ENCODE measurements around the gene CADM1.

The CADM1 gene

DNA sequence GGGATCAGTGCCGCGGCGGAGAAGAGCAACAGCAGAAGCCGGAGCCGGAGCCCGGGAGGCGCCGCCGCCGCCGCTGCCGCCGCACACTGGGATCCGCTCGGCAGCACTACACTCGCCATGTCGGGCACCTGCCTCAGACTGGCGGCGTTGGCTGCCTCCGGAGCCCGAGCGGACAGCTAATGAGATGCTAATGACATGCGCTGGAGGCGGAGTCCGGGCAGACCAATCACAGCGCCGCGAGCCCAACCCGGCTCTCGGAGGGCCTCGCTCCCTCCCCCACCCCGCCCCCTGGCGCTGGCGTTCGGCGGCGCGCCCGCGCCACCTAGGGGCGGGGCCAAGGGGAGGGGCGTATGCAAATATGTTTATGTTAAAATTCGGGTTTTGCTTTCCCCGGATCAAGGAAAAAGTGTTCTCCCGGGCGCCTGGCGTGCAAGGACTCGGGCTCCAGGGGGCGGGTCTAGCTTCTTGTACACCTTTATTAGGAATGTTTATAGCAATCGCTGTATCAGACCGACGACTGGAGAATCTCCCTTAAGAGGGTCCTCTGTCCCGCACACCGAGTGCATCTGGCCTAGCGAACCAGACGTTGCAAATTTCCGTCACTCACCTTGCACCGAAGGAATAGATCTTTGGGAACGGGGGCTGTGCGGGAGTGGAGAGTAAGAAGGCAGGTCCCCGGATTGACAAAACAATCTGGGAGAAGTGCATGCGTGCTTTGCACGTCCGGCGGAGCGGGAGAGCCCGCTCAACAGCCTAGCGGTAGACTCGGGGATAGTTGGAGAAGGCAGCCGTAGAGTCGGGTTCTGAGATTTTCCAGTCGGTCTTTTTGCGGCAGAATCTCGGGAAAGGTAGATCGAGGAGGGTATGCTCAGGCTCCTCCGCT, at the start of gene CADM1:
TSS of gene CADM1 (minus strand) at position 140 of the 883 bp plus-strand sequence.
- DNase-seq = peak; percentile 97

DNA sequence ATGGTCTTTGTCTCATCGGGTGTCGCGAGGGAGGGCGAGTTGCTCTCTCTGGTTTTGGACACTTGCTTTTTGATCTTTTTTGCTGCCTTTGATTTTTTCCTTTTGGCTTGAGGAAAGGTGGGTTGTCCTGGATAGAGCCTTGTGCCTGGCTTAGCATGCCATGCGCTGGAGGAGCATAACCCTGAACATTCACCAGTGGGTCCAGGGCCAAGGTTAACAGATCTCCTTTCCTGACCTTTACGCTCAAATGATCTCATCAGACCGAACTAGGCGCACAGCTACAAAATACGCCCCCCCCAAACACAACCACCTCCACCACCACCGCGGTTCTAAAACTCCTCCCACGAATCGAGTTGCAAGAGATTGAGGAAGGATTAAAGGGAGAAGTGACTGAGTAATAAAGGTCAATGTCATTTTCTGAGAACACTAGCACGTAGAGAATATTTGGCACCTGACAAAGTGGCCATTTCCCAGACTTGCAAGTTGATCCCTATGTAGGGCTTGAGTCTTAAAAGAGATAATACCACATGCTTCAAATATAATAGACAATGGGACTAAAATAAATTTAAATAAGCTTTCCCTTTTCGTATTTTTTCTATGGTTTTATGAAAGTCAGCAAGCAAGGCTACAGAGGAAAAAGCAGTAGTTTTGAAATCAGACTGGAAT, 48.7 kb upstream of the CADM1 start:
- DNase-seq = no peak

DNA sequence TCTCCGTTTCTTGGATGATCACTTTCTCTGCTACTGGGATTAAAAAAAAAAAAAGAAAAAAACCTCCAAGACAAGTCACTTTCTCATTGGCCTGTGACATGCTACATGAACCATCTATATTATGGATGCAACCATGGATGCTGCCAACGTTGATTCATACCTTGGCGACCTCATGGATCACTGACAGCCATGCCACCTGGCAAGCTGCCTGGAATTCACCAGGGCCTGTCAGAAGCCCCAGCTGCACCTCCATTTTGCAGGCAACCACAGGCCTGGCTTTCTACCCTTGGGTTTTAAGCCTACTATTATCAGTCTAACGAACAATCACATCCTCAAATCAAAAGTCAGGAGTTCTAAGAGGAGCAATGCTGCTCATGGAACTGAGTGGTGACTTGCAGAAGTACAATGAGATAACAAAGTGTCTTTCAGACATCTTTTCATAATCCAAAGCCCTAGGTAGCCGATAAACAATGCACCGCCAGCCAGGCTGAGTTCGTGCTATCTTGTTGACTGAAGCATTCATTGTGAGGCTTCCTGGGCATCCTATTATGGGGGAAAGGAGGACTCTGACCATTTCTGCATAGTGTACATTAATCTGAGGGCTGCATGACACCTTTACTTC, 48.0 kb upstream of the CADM1 start:
- peak; percentile 17 for DNase-seq

DNA sequence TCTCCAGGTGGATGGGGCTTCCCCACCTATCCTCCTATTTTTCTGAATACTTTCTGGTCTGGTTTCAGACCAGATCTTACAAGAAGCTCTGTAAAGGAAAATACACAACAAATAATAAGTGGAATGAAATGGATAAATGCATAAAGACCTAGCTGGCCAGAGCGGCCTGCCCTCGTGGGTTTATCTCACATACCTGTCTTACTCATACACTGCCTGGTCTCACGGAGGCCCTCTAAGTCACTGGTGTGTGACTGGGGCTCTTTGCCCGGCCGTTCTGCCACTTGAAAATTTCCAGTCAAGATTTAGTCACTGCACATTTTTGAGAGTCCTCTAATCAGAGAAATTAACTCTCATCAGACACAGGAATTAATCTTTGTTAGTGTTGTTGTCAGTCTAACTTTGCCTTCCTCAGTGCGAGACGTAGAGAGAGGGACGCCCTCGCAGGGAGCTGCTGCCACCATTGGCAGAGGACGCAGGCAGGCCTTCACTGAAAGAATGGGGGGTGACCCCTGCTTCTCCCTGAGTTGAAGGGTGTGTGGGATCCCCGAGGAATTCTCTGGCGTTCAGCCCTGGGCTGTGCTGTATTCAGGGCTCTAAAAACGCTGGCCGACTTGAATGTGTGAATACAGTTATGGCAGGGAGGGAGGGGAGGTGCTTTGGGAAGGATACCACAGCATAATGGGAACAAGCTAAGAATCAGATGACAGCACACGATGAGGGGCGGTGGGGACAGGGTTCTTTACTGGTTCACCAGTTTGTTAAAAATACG, 46.3 kb upstream of the CADM1 start:
- DNase-seq = no peak

DNA sequence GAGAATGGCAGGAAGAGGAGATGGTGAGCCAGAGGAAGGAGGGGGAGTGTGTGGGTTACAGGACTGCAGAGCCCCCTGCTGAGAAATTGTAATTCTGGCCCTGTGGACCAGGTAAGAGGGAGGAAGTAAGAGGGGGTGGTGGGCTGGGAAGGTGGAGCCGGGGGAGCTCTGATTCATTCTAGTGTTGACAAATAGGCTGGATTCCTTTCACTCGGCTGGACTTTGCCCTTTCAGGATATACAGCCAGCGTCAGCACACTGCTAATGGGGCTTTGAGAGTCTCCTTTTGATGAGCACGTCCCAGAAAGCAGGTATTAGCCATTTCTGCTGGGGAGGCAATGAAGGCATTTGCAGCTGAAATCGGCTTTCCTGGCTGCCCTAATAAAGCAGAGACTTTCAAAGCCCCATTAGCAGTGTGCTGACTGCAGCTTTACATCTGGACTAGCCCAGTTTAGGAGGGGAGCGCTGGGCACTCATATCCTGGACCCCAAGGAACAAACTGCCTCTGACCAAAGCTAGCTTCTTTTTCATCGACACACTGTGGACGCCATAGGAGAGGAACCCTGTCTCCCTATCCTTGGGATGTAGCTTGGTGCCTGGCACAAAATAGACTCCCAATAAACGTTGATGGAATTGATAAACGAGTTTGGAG, 44.8 kb upstream of the CADM1 start:
- no peak for DNase-seq

DNA sequence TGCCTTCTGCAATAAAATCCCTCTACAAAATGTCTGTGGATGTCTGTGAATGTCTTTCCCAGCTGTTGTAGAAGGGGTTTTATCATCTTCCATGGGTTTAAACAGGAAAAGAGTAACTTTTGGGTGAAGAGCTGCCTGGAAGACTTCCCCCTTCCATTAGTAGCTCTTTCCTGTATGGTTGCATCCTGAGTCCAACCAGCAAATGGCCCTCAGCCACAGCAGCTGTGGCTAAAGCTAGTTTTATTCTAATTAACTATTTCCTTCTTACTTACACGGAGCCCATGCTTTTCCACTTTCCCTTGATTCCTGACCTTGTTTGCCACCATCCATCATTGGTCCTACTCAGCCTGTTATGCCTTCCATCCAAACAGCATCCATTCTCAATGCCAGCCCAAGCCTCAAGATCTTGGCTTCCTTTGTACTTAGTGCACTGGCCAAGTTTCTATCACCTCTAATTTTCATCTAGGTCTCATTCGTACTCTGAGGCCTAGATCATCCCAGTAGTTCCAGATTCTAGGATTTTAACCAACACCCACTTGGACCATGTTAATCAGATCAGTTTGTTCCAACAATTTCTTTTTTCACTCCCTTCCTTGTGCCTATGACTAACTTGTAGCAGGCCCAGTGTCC, 41.5 kb upstream of the CADM1 start:
- DNase-seq = no peak

DNA sequence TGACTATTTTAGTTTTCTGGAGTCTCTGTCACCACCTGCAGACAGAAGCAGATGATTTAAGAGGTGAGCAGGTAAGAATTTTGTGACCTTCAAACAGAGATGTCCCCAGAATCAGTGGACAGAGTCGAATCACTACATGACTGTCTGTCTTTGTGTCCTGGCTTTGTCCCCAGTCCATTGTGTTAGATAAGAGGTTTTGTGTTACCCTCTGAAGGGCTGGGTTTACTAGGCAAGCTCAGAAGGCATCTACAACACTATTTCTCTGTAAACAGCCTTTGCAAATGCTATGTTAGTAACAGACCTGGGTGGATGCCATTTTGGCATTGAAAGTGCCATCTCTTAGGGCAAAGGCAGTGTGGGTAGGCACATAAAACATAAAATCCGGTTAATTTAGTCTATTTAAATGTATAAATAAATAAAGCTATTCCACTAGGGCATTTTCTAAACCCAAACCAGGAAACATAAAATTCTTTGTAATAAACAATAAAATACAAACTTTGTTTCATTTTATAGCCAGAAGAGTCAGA, 40.3 kb upstream of the CADM1 start:
- peak; percentile 80 for DNase-seq

DNA sequence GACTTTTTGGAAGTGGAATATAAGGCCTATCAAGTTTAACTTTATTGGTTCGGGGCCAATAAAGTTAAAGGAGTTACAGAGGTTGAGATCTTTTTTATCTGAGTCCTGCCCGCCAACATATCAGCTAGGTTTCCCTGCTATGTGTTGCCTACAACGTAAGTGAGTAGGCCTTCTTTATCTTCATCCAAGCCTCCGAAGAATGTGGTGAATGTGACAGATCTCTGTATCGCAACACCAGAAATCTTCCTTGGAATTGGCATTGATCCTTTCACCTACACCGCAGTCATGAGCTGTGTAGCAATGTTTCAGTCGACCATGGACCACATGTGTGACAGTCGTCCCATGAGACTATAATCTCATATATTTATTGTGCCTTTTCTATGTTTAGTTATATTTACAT, 37.3 kb upstream of the CADM1 start:
- no peak for DNase-seq

DNA sequence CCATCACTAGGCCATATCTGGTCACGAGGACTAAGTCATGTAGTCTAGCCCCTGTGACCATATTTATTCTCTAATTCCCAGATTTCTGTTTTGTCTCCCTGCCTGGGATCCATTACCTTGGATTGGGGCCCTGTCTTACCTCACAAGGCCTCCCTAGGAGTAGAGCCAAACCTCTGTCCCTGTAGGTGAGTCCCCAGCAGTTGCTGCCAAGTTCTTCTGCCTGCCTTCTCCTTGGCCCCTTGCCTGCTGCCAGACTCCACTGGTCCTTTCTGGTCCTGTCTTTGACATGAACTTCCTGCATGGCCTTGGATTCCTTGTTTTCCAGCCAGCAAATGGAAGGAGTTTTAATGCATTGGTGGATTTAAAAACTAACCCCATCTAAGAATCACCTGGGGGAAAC, 35.6 kb upstream of the CADM1 start:
- DNase-seq = peak; percentile 18

DNA sequence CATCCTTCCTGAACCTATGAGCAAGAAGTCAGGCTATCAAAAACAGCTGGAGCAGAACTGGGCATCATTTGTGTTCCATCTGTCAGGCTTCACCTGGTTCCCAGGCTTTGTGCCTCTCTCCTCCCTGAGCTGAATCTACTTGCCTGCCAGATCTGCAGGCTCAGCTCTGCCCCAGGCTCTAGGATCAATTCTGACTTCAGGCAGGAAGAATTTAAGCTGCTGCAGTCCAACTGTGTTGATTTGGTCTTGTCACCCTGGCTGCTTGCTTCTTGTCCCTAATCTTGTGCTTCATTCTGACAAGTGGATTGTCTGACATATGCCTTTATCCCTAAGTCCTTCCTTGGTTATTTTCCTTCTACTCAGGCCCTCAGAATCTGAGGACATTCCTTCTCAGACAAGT, 31.6 kb upstream of the CADM1 start:
- DNase-seq = no peak

DNA sequence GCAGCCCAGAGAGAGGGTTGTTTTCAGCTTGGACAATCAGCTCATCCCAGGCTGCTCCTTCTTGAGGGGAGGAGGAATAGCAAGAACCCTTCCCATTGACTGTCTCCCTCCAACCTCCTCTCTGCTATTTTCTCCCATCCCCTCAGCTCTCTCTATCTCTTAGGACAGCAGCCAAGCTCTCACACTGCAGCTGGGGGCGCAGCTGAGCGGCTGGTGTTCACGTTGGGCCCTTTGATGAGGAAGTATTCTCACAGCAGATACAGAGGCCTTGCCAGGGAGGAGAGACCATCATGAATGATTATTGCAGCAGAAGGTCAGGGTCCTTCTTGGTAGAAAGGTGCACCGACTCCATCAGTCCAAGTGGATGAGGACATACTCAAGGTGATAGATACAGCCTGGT, 26.5 kb upstream of the CADM1 start:
- DNase-seq = no peak

DNA sequence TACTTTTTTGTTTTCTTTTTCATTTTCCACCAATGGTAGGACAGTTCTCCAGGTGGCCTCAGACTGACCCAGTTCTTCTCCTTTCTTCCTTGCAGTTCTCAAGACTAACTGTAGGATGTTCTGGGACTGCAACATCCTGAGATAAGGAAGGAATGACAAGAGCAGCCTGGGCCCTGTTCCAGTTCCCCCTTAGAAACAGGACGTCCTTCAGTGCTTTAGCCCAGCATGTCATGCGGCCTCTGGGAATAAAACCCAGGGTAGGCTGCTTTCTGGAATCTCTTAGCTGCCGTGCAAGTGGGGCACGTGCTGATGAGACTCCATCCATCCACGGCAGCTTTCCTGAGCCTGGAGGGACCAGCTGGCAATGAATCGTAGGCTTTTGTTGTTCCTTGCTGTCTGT, 24.0 kb upstream of the CADM1 start:
- DNase-seq = no peak

DNA sequence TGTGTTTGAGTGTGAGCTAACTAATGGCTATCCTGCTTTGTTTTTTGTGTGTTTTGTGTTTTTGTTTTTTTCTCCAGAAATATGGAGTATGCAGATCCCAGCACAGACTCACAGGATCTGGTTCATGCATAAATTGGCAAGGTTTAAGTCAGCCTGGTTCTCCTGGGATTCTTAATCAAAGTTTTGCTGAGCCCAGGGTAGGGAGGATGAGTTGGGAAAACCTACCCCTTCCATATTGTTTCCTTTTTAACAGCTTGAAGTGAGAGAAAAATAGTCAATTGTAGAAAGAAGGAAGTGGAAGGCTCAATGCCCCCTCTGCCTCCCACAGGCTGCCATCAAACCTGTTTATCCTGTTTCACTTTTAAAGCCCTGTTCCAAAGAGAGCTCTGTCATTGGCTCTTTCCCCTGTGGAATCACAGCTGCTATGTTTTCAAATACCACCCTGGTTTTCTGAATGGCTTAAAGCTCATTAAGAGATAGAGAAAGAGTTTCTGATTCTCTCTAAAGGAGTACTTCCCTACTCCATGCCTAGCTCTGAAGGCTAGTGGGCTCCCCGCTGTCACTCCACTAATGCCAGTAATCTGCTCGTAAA, 23.4 kb upstream of the CADM1 start:
- peak; percentile 54 for DNase-seq

DNA sequence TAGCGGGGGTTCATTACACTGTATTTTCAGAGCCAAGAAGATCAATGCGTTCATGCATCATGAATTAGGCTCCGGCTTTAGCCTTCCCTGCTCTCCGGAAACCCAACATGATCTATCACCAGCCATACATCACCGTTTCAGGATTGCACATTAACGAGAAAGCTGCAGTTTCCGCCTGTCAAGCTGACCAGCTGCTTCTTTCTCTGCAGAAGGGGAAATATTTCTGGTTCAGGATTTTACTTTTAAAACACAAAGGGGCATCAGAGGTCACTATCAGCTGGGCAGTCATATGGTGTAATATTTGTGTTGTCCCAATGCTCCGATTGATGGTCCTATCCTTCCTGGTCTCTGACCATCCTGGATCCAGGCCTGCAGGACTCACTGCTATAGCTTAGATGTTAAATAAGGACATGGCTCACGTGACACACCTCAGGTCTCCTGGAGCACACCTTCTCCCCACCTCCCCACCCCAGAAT, 21.4 kb upstream of the CADM1 start:
- no peak for DNase-seq

DNA sequence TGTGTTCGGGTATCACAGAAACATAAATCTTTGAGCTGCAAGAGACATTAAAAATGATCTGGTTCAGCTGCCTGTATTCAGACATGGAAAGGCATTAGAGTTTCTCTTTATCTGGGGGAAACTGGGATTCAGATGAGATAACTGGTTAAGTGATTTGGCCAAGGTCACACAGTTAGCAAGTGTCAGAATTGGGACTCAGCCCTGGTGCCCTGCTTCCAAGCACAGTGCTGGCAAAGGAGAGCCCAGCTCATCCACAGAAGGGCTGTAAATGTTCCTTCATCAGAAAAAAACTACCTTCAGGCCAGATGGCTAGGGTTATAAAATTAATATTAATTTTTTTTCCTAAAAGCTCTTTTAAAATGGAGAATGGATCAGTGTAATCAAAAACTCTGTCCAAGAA, 20.4 kb upstream of the CADM1 start:
- DNase-seq = no peak

DNA sequence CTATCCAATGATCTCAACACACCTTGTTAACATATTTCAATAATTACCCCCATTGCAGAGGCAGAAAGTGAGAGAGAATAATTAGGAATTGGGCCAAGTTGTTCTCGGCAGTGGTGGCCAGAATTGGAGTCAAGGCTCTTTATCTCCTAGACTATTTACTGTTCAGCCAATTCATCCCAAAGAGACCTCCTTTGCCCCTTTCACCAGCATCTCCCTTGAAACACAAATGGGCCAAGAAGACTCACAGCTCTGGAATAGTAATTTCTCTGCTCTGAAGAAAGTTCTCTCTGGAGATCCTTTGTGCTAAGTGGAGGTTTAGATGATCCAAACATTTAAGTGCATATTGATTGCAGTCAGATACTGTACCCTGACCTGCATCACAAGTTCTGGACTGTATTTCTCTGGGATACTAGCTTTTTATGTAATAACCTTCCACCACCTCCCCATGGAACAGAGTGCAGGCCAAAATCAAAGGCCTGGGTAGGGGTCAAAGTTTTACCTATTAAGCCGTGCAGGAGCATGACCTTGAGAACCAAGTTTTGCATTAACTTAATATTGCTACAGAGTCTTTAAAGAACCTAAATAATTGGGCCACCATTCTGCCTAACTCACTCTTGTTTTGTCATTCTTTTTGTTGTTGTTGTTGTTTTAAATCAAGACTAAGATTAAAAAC, 19.6 kb upstream of the CADM1 start:
- no peak for DNase-seq

DNA sequence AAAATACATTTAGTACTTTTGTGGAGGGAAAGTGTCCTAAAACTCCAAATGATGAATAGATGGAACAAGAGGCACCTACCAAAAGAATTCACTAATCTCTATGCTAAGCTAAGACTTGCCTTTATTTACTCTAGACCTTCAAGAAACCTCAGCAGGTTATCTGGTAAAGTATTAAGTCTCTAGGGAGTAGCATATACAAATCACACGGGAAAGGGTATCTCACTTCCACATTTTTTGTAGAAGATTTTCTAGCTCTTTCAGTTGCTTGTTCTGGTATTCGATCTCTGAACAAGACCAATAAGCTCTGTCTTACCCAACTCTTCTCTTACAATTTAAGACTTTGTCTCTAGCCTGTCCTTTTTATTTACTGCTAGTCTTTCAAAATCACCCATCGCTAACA, 18.1 kb upstream of the CADM1 start:
- DNase-seq = no peak

DNA sequence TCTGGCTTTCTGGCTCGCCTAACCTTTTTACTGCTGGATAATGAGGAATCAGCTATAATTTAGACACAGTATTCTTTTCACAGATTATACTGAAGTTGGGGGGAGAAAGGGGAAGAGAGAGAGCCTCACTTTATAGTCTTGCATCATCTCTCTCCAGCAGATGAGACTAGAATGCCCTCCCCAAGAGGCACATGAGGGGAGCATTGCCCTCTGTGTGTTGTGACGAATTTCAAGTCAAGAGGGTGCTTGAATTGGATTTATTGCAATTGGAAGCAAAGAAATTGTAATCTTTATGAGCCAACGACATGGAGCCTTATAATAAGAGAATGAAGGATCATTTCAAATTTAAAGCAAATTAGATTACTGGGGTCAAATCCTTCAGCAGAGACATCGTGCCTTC, 17.6 kb upstream of the CADM1 start:
- DNase-seq = no peak

DNA sequence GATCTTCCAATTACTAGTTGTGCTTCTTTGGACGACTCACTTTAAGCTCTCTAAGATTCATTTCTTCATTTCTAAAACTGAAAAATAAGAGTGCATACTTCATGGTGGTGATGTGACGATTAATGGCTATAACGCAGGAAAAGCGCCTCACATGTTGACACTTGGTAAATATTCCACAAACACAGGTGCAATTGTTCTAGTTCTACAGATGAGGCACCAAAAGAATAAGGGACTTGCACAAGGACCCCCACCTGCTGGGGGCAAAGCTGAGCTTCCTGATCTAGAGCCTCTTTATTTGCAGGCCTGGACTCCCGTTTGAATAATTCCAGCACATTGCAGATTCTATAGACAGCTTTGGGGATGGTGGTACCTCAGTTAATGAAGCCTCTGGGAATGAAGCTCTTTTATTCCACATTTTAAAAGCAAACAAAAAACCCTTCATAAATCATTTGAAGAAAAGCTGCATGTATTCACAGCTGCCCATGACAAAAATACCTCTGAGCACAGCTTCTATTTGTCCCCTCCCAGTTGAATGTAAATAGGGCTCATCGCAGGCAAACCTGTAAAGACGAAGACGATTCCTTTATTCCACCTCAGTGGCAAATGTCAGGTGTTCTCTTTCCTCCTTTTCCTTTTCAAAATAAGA, 14.9 kb upstream of the CADM1 start:
- DNase-seq = peak; percentile 34

Data from NCI-H2029 (cell line).